Activated T-helper 1 cell treated with anti-CD3 and anti-CD28 coated beads, Interleukin-12 subunit alpha, Interleukin-12 subunit beta, Interleukin-2, Interleukin-4 antibody, amounts not matched to agents 30 ng/mL and 10 ng/mL and 1 ng/mL, durations not matched to agents 14 hours and 24 hours and 36 hours (primary cell): ENCODE results near the gene NOVA1. TPM values are rescaled to one million over a fixed set of nuclear protein-coding genes. Genes with fewer than 3 reads are reported as not detected.

Experiments used
- DNase-seq: peaks from one replicate; pipeline ENCODE4 v3.0.0; 2021; ENCODE audit warnings: low spot score
- H3K27ac Mint-ChIP-seq: one replicate; pipeline ENCODE4 v1.8.0; 2021; ENCODE audit warnings: mild to moderate bottlenecking, mixed read lengths
- H3K27me3 Mint-ChIP-seq: one replicate; pipeline ENCODE4 v1.8.0; 2022; ENCODE audit warnings: mild to moderate bottlenecking, moderate library complexity, mixed read lengths; ENCODE audit not compliant: insufficient read depth
- H3K36me3 Mint-ChIP-seq: one replicate; pipeline ENCODE4 v1.8.0; 2021; ENCODE audit warnings: low read depth, mixed read lengths
- H3K4me1 Mint-ChIP-seq: one replicate; pipeline ENCODE4 v1.8.0; 2021; ENCODE audit warnings: low read depth, mixed read lengths
- H3K4me3 Mint-ChIP-seq: one replicate; pipeline ENCODE4 v1.8.0; 2021; ENCODE audit warnings: mild to moderate bottlenecking, moderate library complexity, mixed read lengths
- H3K9me3 Mint-ChIP-seq: one replicate; pipeline ENCODE4 v1.8.0; 2021; ENCODE audit warnings: mixed read lengths
- intact Hi-C: fragments of 100-400 bp; cut with micrococcal nuclease; formaldehyde crosslinking; loops from one replicate; pipeline ENCODE4 v1.15.1; 2024
- total RNA-seq: library from RNA; stranded (reverse); gene quantifications from 2 replicates; pipeline ENCODE4 v1.2.3, GENCODE V29; 2022

The NOVA1 gene
- total RNA-seq, 1 donor from 2014 or later = 0.13 TPM

DNA sequence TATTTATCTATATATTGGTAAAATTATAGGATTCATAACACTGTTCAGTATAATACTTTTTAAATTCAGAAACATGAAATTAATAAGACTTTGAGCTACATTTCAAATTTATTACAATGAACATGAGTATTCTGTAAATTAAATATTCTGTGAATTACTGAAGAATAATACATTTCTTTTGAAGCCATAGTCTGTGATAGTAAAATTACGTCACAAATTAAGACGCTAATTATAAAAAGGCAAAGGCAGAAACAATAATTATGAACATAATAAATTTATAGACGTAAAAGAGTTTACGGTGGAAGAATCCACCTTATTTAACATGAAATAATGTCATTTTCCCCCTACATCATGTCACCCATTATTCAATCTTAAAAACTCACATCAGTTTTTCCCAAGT is 118.9 kb downstream of the NOVA1 start:
- no peak for DNase-seq
- Mint-ChIP-seq H3K27me3 (no peaks in the 10 kb centered on the region), H3K4me3 (no peak overlapping the region), H3K4me1 (no peaks in the 10 kb centered on the region), H3K27ac (no peak overlapping the region), H3K9me3 (peaks cover 13% of the 10 kb centered on the region), H3K36me3 (no peaks in the 10 kb centered on the region)
- intact Hi-C loops = no loop called here

DNA sequence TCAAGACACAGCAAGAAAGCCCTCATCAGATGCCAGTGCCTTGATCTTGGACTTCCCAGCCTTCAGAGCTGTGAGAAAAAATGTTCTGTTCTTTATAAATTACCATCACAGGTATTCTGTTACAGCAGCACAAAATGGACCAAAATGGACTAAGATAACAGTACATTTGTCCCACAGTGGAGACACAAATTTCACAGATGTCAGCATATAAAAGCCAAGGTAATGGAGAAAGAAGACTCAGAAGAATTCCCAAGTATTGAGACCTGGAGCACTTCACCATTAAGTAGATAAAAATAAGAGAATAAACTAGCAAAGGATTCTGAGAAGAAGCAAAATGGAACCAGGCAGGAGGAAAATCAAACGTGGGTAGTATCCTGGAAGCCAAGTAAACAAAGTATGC is 131.0 kb downstream of the NOVA1 start:
- H3K9me3 Mint-ChIP-seq = peaks cover 34% of the 10 kb centered on the region
- intact Hi-C loops = no loop called here
- no peak overlapping the region for H3K4me3 Mint-ChIP-seq
- H3K27ac Mint-ChIP-seq = no peak overlapping the region
- H3K36me3 Mint-ChIP-seq = no peaks in the 10 kb centered on the region
- DNase-seq = no peak
- H3K27me3 Mint-ChIP-seq = no peaks in the 10 kb centered on the region
- no peaks in the 10 kb centered on the region for H3K4me1 Mint-ChIP-seq

DNA sequence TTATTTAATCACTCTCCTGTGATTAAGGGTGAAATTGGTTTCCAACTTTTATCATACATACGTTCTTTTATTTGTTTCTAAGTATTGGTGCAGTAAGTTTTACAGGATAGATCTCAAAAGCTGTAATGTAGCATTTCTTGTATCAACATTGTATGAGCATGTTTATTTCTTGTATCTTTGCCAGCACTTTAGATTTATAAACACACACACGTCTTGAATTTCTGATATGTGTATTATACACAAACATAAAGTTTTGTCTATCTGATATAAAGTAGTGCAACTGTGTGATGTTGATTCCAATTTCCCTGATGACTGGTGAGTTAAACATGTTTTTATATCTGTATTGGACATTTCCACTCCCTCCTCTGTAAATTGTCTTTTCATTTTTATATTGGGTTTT is 134.7 kb downstream of the NOVA1 start:
- Mint-ChIP-seq H3K36me3 (no peaks in the 10 kb centered on the region), H3K4me3 (no peak overlapping the region), H3K4me1 (no peaks in the 10 kb centered on the region), H3K9me3 (peaks cover 29% of the 10 kb centered on the region), H3K27me3 (no peaks in the 10 kb centered on the region), H3K27ac (no peak overlapping the region)
- intact Hi-C loops = no loop called here
- no peak for DNase-seq

DNA sequence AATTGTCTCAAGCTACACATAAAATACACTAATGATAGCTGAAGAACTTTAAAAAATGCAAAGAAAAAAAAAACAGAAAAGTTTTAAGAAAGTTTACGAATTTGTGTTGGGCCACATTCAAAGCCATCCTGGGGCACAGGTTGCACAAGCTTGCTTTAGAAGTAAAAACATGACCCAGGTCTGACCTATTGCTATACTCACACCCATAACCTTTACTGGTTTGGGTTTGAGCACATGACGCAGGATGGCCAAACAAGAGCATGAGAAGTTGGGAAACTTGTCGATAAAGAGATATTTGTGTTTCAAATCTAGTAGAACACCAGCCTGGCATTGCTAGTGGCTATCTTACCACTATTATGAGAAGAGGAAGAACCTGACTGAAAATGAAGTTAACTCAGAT is 143.7 kb downstream of the NOVA1 start:
- no peaks in the 10 kb centered on the region for H3K4me1 Mint-ChIP-seq
- intact Hi-C loops = no loop called here
- H3K27ac Mint-ChIP-seq = no peak overlapping the region
- H3K36me3 Mint-ChIP-seq = no peaks in the 10 kb centered on the region
- no peak for DNase-seq
- H3K4me3 Mint-ChIP-seq = no peak overlapping the region
- no peaks in the 10 kb centered on the region for H3K27me3 Mint-ChIP-seq
- H3K9me3 Mint-ChIP-seq = peaks cover 13% of the 10 kb centered on the region

DNA sequence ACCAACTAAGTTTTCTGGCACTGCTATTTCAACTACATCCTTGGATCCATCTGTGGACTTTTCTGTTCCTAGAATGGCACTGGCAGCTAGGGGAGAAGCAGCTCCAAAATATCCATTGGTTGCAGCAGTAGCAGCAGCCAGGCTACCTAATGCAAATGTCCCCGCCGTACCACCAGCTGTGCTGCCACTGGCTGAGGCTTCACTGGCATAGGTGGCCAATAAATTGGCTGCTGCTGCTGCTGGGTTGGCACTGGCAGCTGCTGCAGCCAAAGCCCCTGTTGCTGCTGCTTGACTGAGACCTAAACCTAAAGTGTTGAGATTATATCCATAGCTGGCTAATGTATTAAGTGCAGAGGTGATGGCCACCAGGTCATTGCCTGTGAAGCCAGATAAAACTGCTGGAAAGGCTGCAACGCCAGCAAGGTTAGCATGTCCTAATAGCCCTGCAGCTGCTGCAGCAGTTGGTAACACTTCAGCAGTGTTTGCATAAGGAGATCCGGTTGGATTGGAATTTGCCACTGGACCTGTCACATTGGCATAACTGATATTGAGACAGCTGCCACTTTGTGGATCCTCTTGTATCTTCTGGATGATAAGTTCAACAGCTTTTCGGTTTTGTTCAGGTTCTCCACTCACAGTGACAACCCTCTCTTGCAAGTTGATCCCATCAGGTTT is 149.5 kb downstream of the NOVA1 start:
- no peak overlapping the region for H3K4me3 Mint-ChIP-seq
- no peaks in the 10 kb centered on the region for H3K4me1 Mint-ChIP-seq
- H3K36me3 Mint-ChIP-seq = no peaks in the 10 kb centered on the region
- H3K27ac Mint-ChIP-seq = no peak overlapping the region
- no peaks in the 10 kb centered on the region for H3K27me3 Mint-ChIP-seq
- peaks cover 22% of the 10 kb centered on the region for H3K9me3 Mint-ChIP-seq
- DNase-seq = no peak
- intact Hi-C loops = no loop called here

DNA sequence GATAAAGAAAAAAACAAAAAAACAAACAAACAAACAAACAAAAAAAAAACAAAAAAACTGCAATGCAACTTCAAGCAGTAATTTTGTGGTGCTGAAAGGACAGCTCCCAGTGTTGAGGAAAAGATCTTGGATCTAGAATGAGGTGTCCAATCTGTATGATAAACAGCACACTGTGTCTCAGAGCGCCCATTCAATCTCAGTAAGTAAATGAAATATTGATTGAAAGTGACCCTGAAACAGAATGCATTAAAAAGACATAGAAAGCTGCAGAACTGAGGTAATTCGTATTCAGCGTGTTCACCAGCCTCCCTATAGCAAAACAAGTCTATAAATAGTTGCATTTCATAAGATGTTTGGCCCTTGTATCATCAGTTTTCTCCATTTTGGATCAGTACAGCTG is 153.0 kb downstream of the NOVA1 start:
- no peak overlapping the region for H3K4me3 Mint-ChIP-seq

DNA sequence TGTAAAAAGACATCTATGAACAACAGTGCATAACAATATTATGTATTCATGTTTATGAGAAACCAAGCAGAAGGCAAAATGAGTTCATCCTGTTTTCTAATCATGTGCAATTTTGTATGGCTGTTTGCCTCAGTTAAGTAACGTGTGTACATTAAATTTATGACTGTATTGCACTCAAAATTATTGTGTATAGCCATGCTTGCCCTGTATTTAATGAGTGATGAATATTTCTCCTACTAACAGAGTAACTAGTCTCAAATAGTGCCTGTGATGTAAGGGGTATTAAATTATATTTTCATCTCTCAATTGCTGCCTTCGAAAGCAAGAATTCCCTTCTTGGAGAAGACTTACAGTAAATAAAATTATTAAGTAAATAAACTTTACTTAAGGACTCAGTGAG is 154.2 kb downstream of the NOVA1 start:
- DNase-seq = no peak
- Mint-ChIP-seq H3K36me3 (no peaks in the 10 kb centered on the region), H3K4me1 (no peaks in the 10 kb centered on the region), H3K27me3 (no peaks in the 10 kb centered on the region), H3K9me3 (peaks cover 17% of the 10 kb centered on the region), H3K4me3 (no peak overlapping the region), H3K27ac (no peak overlapping the region)
- intact Hi-C loops = no loop called here

More for the DNA sequence above, 153.0 kb downstream of the NOVA1 start:
- H3K27me3 Mint-ChIP-seq = no peaks in the 10 kb centered on the region
- no peaks in the 10 kb centered on the region for H3K36me3 Mint-ChIP-seq
- H3K4me1 Mint-ChIP-seq = no peaks in the 10 kb centered on the region
- intact Hi-C loops = no loop called here
- H3K27ac Mint-ChIP-seq = no peak overlapping the region
- H3K9me3 Mint-ChIP-seq = peaks cover 17% of the 10 kb centered on the region
- DNase-seq = no peak

DNA sequence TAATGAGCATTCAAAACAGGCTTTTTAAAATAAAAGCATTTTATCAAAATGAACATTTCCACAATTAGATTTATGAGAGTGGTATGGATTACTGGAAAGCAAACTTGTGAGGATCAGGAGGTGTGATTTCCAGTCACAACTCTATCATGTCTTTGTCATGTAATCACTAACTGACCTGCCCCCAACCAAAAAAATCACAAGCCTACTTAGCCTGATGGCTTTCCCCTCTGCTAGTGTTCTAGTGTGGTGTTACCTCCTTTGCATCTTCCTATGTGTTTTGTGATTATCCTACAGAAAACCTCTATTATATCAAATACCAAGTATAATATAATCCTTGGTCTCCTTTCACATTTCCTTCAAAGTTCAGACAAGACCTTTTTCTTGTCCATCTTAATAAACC is 168.6 kb downstream of the NOVA1 start:
- no peak for DNase-seq
- intact Hi-C loops = no loop called here
- H3K4me3 Mint-ChIP-seq = no peak overlapping the region
- H3K9me3 Mint-ChIP-seq = peaks cover 20% of the 10 kb centered on the region
- no peak overlapping the region for H3K27ac Mint-ChIP-seq
- H3K4me1 Mint-ChIP-seq = no peaks in the 10 kb centered on the region
- no peaks in the 10 kb centered on the region for H3K27me3 Mint-ChIP-seq
- H3K36me3 Mint-ChIP-seq = no peaks in the 10 kb centered on the region

DNA sequence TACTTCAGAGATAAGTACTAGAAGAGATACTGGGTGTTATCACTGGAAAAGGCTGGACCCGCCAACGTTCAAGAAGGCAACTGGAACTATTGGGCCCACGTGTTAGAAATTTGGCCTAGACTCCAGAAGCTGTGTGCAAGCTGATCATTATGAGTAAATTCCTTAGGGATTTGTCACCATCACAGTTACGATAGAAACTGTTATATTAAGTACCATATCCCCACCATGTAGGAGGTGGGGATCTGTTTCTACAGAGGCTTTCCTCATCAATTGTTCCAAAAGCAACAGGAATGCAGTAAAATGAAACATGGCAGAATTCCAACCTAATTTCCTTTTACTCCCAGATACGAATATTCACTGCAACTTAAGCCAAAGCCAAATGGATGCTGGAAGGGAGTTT is 170.7 kb downstream of the NOVA1 start:
- H3K27ac Mint-ChIP-seq = no peak overlapping the region
- no peaks in the 10 kb centered on the region for H3K4me1 Mint-ChIP-seq
- no peak for DNase-seq
- H3K36me3 Mint-ChIP-seq = no peaks in the 10 kb centered on the region
- peaks cover 20% of the 10 kb centered on the region for H3K9me3 Mint-ChIP-seq
- intact Hi-C loops = no loop called here
- H3K4me3 Mint-ChIP-seq = no peak overlapping the region
- H3K27me3 Mint-ChIP-seq = no peaks in the 10 kb centered on the region

DNA sequence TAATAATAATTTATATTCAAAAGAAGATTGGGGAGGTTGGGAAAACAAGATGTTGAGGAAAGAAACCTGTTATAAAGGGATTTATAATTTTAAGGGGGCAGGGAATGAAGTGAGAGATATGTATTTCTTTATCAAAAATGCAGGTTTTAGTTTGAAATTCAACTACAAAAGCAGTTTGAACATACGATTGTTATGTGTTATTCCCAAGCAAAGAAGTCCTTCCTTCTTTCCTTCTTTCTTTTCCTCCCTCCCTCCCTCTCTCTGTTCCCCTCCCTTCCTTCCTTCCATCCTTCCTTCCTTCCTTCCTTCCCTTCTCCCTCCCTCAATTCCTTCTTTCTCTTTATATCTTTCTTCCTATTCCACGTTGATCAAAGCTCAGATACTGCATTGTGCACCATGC is 173.3 kb downstream of the NOVA1 start:
- no peaks in the 10 kb centered on the region for H3K4me1 Mint-ChIP-seq

DNA sequence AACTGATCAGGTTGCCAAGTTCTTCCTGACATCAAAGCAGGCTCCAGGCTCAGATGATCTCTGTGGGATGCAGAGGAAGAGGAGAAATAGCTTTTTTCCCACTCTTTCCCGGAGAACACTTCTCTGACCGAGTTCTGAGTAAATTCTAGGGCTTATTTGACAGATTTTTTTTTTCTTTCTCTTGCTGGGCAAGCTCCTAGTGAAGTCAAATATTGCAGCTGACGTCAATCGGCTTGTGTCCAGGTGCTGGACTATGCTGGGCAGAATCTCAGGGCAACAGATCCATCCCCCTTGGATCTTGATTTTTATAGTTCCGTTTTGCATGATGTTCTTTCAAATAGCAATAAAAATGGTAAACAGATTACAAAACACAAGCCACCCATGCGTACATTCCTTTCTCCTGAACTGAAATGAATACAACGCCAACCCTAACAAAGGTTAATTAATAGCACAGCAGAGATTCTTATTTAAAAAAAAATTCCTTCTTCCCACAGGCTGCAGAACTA is 182.2 kb downstream of the NOVA1 start:
- no peaks in the 10 kb centered on the region for H3K4me1 Mint-ChIP-seq
- H3K27me3 Mint-ChIP-seq = no peaks in the 10 kb centered on the region
- intact Hi-C loops = no loop called here
- H3K9me3 Mint-ChIP-seq = peaks cover 56% of the 10 kb centered on the region
- no peak overlapping the region for H3K4me3 Mint-ChIP-seq
- DNase-seq = no peak
- no peak overlapping the region for H3K27ac Mint-ChIP-seq
- no peaks in the 10 kb centered on the region for H3K36me3 Mint-ChIP-seq

More for the DNA sequence above, 173.3 kb downstream of the NOVA1 start:
- peaks cover 26% of the 10 kb centered on the region for H3K9me3 Mint-ChIP-seq
- intact Hi-C loops = no loop called here
- H3K4me3 Mint-ChIP-seq = no peak overlapping the region
- DNase-seq = no peak
- no peaks in the 10 kb centered on the region for H3K36me3 Mint-ChIP-seq
- no peak overlapping the region for H3K27ac Mint-ChIP-seq
- H3K27me3 Mint-ChIP-seq = no peaks in the 10 kb centered on the region

DNA sequence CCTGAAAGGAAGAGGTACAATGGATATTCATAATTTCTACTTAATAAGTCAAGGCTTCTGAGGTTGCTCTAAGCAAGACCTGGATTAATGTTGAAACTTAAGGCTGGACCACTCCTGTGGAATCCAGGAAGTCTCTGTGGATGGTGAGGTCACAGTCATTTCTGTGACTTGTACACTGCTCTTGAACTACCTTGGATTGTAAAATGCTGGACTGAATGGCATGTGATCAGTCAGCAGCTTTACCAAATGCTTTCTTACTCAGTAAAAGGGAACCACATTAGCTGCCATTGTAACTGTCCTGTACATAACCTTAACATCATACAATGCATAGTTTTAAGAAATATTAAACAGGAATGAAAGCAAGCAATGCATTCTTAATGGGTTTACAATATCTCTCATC is 182.9 kb downstream of the NOVA1 start:
- intact Hi-C loops = no loop called here
- no peaks in the 10 kb centered on the region for H3K4me1 Mint-ChIP-seq
- H3K36me3 Mint-ChIP-seq = no peaks in the 10 kb centered on the region
- H3K27ac Mint-ChIP-seq = no peak overlapping the region
- no peaks in the 10 kb centered on the region for H3K27me3 Mint-ChIP-seq
- no peak for DNase-seq
- H3K9me3 Mint-ChIP-seq = peaks cover 49% of the 10 kb centered on the region
- no peak overlapping the region for H3K4me3 Mint-ChIP-seq

DNA sequence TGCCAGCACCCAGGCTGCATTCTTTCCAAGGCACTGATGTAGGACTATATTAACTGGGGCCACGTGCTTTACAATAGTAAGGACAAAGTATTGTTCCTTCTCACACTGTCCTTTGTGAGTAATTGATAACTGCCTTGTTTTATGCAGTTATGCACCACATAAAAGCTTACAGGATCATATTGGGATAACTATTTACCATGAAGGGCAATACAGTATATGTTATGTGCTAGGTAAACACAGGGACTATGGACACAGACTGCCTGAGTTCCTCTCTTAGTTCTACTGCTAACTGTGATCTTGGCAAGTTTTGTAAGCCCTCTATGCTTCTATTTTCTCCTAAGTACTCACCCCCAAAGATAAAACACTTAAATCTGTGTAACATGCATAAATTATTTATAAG is 183.7 kb downstream of the NOVA1 start:
- no peak overlapping the region for H3K4me3 Mint-ChIP-seq

DNA sequence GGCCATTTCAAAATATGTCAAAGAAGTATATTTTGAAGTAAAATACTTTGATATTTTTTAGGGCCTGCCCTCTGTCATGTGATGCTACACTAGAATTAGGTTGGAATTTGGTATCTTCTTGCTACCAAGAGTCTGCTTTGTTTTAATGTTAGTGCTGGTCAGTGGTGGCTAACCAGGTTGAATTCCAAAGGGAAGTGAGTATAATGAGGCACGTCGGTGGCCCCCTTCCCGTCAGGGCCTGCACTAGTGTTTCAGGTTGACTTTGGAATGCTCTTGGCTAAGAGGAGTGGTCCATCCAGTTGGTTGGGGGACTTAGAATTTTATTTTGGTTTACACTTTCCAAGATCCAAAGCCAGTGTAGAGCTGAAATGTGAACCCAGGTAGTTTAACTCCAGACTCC is 185.4 kb downstream of the NOVA1 start:
- Mint-ChIP-seq H3K4me3 (no peak overlapping the region), H3K27me3 (no peaks in the 10 kb centered on the region), H3K36me3 (no peaks in the 10 kb centered on the region), H3K9me3 (peaks cover 40% of the 10 kb centered on the region), H3K27ac (no peak overlapping the region), H3K4me1 (no peaks in the 10 kb centered on the region)
- intact Hi-C loops = no loop called here
- DNase-seq = no peak

More for the DNA sequence above, 183.7 kb downstream of the NOVA1 start:
- Mint-ChIP-seq H3K36me3 (no peaks in the 10 kb centered on the region), H3K9me3 (peaks cover 44% of the 10 kb centered on the region), H3K27me3 (no peaks in the 10 kb centered on the region), H3K4me1 (no peaks in the 10 kb centered on the region), H3K27ac (no peak overlapping the region)
- no peak for DNase-seq
- intact Hi-C loops = no loop called here
